ENCODE results near the gene SUV39H1. TPM values are rescaled to one million over a fixed set of nuclear protein-coding genes. Genes with fewer than 3 reads are reported as not detected.

Gene SUV39H1
- total and polyA plus RNA-seq, 9 of the 15 experiments (the other 6 are each of a cell fraction or from before 2014, with no cell fraction given): 4.7 to 34.7 (median 17.9) TPM

- peak in 1 of 2 experiments; percentile 62; a peak in 1 of 4 replicates for TF ChIP-seq ZMIZ1 (IDR thresholded peaks at IDR 0.05; ENCODE audit: low read depth in 2 of 2, low read length in 2 of 2)
- TF ChIP-seq ELF1 (tag; IDR thresholded peaks at IDR 0.05): no peak
- TF ChIP-seq PHB2 (IDR thresholded peaks at IDR 0.05; ENCODE audit: low read depth): peak; percentile 33; the same call in 1 of the 2 replicates
- TF ChIP-seq ZNF589 (CRISPR knock-in tag; IDR thresholded peaks at IDR 0.05; ENCODE audit: low read depth): no peak
- peak; percentile 92 for TF ChIP-seq POLR2G (IDR thresholded peaks at IDR 0.05; ENCODE audit: low read depth, low read length)
- TF ChIP-seq, protein P1, sequence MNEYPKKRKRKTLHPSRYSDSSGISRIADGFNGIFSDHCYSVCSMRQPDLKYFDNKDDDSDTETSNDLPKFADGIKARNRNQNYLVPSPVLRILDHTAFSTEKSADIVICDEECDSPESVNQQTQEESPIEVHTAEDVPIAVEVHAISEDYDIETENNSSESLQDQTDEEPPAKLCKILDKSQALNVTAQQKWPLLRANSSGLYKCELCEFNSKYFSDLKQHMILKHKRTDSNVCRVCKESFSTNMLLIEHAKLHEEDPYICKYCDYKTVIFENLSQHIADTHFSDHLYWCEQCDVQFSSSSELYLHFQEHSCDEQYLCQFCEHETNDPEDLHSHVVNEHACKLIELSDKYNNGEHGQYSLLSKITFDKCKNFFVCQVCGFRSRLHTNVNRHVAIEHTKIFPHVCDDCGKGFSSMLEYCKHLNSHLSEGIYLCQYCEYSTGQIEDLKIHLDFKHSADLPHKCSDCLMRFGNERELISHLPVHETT (CRISPR knock-in tag; conservative IDR thresholded peaks at IDR 0.05 in 1 of 2, IDR thresholded peaks at IDR 0.05 in 1 of 2): peak in 1 of 2 experiments; percentile 96; a peak in 2 of 4 replicates
- TF ChIP-seq E2F4 (CRISPR knock-in tag; IDR thresholded peaks at IDR 0.05; ENCODE audit: low read depth): peak; percentile 89; the same call in 1 of the 2 replicates
- TF ChIP-seq KDM5B (IDR thresholded peaks at IDR 0.05; ENCODE audit: insufficient replicate concordance, low read depth, low read length): peak; percentile 29
- 0 out of 4 replicates have a peak, but pooled peaks of 1 of the 2 experiments have one; percentile 50 for TF ChIP-seq TEAD1 (CRISPR knock-in tag; IDR thresholded peaks at IDR 0.05)
- TF ChIP-seq ZNF232 (CRISPR knock-in tag; IDR thresholded peaks at IDR 0.05): no peak
- no peak for TF ChIP-seq ZNF174 (CRISPR knock-in tag; IDR thresholded peaks at IDR 0.05)
- no peak for TF ChIP-seq HLTF (IDR thresholded peaks at IDR 0.05)
- peak; percentile 78 for TF ChIP-seq TAF1 (IDR thresholded peaks at IDR 0.05; ENCODE audit: control insufficient read depth, extremely low read depth, insufficient read depth, low read length, severe bottlenecking)
- TF ChIP-seq, protein P2, sequence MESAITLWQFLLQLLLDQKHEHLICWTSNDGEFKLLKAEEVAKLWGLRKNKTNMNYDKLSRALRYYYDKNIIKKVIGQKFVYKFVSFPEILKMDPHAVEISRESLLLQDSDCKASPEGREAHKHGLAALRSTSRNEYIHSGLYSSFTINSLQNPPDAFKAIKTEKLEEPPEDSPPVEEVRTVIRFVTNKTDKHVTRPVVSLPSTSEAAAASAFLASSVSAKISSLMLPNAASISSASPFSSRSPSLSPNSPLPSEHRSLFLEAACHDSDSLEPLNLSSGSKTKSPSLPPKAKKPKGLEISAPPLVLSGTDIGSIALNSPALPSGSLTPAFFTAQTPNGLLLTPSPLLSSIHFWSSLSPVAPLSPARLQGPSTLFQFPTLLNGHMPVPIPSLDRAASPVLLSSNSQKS (CRISPR knock-in tag; IDR thresholded peaks at IDR 0.05): no peak
- TF ChIP-seq MTA2 (IDR thresholded peaks at IDR 0.05; ENCODE audit: low read depth): peak; percentile 63; the same call in 1 of the 2 replicates
- TF ChIP-seq MAFF (IDR thresholded peaks at IDR 0.05; ENCODE audit: low read length): peak; percentile 2; the same call in 1 of the 2 replicates
- no peak for TF ChIP-seq POLR2B (IDR thresholded peaks at IDR 0.05; ENCODE audit: low read depth, partially characterized antibody)
- TF ChIP-seq, protein P3, sequence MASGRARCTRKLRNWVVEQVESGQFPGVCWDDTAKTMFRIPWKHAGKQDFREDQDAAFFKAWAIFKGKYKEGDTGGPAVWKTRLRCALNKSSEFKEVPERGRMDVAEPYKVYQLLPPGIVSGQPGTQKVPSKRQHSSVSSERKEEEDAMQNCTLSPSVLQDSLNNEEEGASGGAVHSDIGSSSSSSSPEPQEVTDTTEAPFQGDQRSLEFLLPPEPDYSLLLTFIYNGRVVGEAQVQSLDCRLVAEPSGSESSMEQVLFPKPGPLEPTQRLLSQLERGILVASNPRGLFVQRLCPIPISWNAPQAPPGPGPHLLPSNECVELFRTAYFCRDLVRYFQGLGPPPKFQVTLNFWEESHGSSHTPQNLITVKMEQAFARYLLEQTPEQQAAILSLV (tag; IDR thresholded peaks at IDR 0.05): no peak
- no peak for TF ChIP-seq TARDBP (IDR thresholded peaks at IDR 0.05)
These were observed at the start of gene SUV39H1 (continued) for GRCh38 chrX:48696301-48696908.

Measured in K562 (cell line).